BLaER1 treated with 17β-estradiol and CSF1 and Interleukin-3, amounts not matched to agents 10 nM and 100 nM (cell line): ENCODE results near the gene GRHL1.
A peak's percentile ranks its signal among the peaks of the same experiment; 100 is the strongest.

ENCODE experiments used
- H3K27ac ChIP-seq, 11 experiments: shearing (Covaris generic); formaldehyde crosslinking; 2 replicates each; pipeline ENCODE4 v1.8.1; 2022
- H3K27me3 ChIP-seq, 11 experiments: shearing (Covaris generic); formaldehyde crosslinking; 2 replicates each; pipeline ENCODE4 v1.8.1; 2022
- H3K36me3 ChIP-seq, 11 experiments: shearing (Covaris generic); formaldehyde crosslinking; 2 replicates each; pipeline ENCODE4 v1.8.1; 2022
- H3K4me1 ChIP-seq, 10 experiments: shearing (Covaris generic); formaldehyde crosslinking; 2 replicates each; pipeline ENCODE4 v1.8.1; 2022
- H3K4me2 ChIP-seq, 11 experiments: shearing (Covaris generic); formaldehyde crosslinking; 2 replicates each; pipeline ENCODE4 v1.8.1; 2022
- H3K4me3 ChIP-seq, 10 experiments: shearing (Covaris generic); formaldehyde crosslinking; 2 replicates each; pipeline ENCODE4 v1.8.1; 2022
- H3K9ac ChIP-seq, 11 experiments: shearing (Covaris generic); formaldehyde crosslinking; 2 replicates each; pipeline ENCODE4 v1.8.1; 2022
- H3K9me3 ChIP-seq, 11 experiments: shearing (Covaris generic); formaldehyde crosslinking; replicated peaks in 1 of 11; 2 replicates each; pipeline ENCODE4 v1.8.1; 2022
- H4K20me1 ChIP-seq, 11 experiments: shearing (Covaris generic); formaldehyde crosslinking; 2 replicates each; pipeline ENCODE4 v1.8.1; 2022
- Cebpa-rat ChIP-seq, 11 experiments: shearing (Covaris generic); IDR thresholded peaks; 2 replicates each; pipeline ENCODE4 v1.8.1; 2022

The GRHL1 gene

GRCh38 chr2:9973690-9974089 is 22.2 kb downstream of the GRHL1 start:
- no peak overlapping the region for H3K27ac ChIP-seq
- H3K36me3 ChIP-seq = no peaks in the 10 kb centered on the region
- H3K9me3 ChIP-seq = peaks cover 5 to 16% (median 15%) of the 10 kb centered on the region in 11 experiments; a peak in 20 of 22 replicates
- no peaks in the 10 kb centered on the region for H3K27me3 ChIP-seq
- H3K4me1 ChIP-seq = peaks cover 0 to 48% (median 12%) of the 10 kb centered on the region in 10 experiments; a peak in 11 of 20 replicates
- H3K9ac ChIP-seq = no peak overlapping the region
- H3K4me2 ChIP-seq = peak overlapping the region in 3 of 11 experiments; percentile 69 to 76 (median 73); a peak in 4 of 22 replicates
- 0 out of 22 replicates have a peak, but pooled peaks cover 0 to 3% (median 0%) of the 10 kb centered on the region in 11 experiments for H4K20me1 ChIP-seq
- no peak for TF ChIP-seq Cebpa-rat (IDR thresholded peaks at IDR 0.05)
- no peak overlapping the region for H3K4me3 ChIP-seq

DNA sequence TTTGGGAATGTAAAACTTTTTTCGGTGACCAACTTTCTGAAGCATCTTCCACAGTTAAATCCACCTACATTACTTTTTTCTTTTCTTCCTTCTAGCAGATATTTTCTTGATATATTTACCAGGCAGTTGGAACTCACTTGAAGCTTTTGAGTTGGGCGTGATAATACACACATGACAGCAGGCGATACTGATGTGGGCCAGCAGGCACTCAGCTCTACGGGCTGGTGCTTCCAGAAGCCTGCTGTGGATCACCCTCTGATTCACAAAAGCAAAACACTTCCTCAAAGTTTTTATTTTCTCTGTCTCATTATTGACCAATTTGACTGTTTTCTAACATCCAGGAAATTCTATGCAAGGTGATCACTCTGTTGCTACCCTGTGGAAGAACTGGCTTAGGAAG is 22.9 kb downstream of the GRHL1 start:
- Histone ChIP-seq H3K36me3 (no peaks in the 10 kb centered on the region), H4K20me1 (0 out of 22 replicates have a peak, but pooled peaks cover 0 to 3% (median 0%) of the 10 kb centered on the region in 11 experiments), H3K4me1 (peaks cover 0 to 48% (median 12%) of the 10 kb centered on the region in 10 experiments; a peak in 11 of 20 replicates), H3K4me2 (peak overlapping the region in 3 of 11 experiments; percentile 69 to 76 (median 73); a peak in 4 of 22 replicates), H3K27me3 (no peaks in the 10 kb centered on the region), H3K27ac (no peak overlapping the region), H3K9me3 (peaks cover 5 to 18% (median 16%) of the 10 kb centered on the region in 11 experiments; a peak in 20 of 22 replicates), H3K4me3 (no peak overlapping the region), H3K9ac (no peak overlapping the region)
- TF ChIP-seq Cebpa-rat (IDR thresholded peaks at IDR 0.05) = no peak

DNA sequence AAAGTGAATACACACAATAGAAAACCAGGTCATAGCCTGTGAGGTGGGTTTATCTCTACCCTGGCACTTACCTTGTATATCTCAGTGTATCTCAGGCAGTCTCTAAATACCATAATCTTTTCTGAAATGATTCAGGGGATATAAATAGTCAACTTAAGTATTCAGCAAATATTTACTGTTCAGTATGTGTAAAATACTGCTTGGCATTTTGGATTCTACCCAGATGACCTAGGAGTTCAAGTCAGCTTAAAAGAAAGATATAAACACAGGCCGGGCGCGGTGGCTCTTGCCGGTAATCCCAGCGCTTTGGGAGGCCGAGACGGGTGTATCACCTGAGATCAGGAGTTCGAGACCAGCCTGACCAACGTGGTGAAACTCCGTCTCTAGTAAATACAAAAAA is 23.8 kb downstream of the GRHL1 start:
- Histone ChIP-seq H3K4me2 (peak overlapping the region in 2 of 11 experiments; percentile 67 to 69; a peak in 4 of 22 replicates), H3K27ac (no peak overlapping the region), H3K9me3 (peaks cover 5 to 18% (median 16%) of the 10 kb centered on the region in 11 experiments; a peak in 20 of 22 replicates), H3K9ac (no peak overlapping the region), H4K20me1 (0 out of 22 replicates have a peak, but pooled peaks cover 0 to 3% (median 0%) of the 10 kb centered on the region in 11 experiments), H3K4me3 (no peak overlapping the region), H3K4me1 (peaks cover 0 to 48% (median 12%) of the 10 kb centered on the region in 10 experiments; a peak in 11 of 20 replicates), H3K36me3 (no peaks in the 10 kb centered on the region), H3K27me3 (no peaks in the 10 kb centered on the region)
- TF ChIP-seq Cebpa-rat (IDR thresholded peaks at IDR 0.05) = no peak

- H4K20me1 ChIP-seq = 0 out of 22 replicates have a peak, but pooled peaks cover 0 to 3% (median 0%) of the 10 kb centered on the region in 11 experiments
- no peak overlapping the region for H3K9ac ChIP-seq
- no peaks in the 10 kb centered on the region for H3K27me3 ChIP-seq
- TF ChIP-seq Cebpa-rat (IDR thresholded peaks at IDR 0.05) = no peak
- H3K4me3 ChIP-seq = no peak overlapping the region
- H3K36me3 ChIP-seq = no peaks in the 10 kb centered on the region
- H3K27ac ChIP-seq = no peak overlapping the region
- peaks cover 5 to 18% (median 16%) of the 10 kb centered on the region in 11 experiments; a peak in 20 of 22 replicates for H3K9me3 ChIP-seq
- peak overlapping the region in 7 of 11 experiments; percentile 1 to 69 (median 48); a peak in 11 of 22 replicates for H3K4me2 ChIP-seq
- H3K4me1 ChIP-seq = peaks cover 0 to 48% (median 12%) of the 10 kb centered on the region in 10 experiments; a peak in 11 of 20 replicates
Measured at GRCh38 chr2:9975805-9976447, 24.4 kb downstream of the GRHL1 start.

- Histone ChIP-seq H3K4me2 (no peak overlapping the region), H3K36me3 (no peaks in the 10 kb centered on the region), H3K27ac (no peak overlapping the region), H3K9me3 (peaks cover 5 to 18% (median 16%) of the 10 kb centered on the region in 11 experiments; a peak in 20 of 22 replicates), H3K27me3 (no peaks in the 10 kb centered on the region), H3K9ac (no peak overlapping the region), H4K20me1 (0 out of 22 replicates have a peak, but pooled peaks cover 0 to 3% (median 0%) of the 10 kb centered on the region in 11 experiments), H3K4me3 (no peak overlapping the region), H3K4me1 (peaks cover 0 to 32% (median 8%) of the 10 kb centered on the region in 10 experiments; a peak in 11 of 20 replicates)
- TF ChIP-seq Cebpa-rat (IDR thresholded peaks at IDR 0.05) = no peak
Measured at GRCh38 chr2:9979977-9980376, 28.5 kb downstream of the GRHL1 start.

DNA sequence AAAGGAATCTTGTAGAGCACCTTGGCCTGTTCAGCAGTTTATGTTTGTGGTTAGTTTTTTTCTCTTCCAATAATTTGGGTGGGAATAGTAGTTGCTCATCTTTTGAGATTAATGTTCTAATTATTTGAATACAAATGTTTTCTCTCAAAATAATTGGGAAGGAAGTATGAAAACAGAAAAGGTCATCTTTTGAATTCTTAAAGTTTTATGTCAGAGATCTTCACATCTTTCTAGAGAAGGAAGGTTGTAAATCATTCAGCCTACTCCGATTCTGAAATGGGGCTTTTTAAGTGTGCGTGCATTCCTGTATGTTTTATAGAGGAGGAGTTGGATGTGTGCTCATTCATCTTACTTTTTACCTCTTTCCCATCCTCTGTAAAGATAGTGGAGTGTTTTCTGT is 29.0 kb downstream of the GRHL1 start:
- Histone ChIP-seq H3K4me1 (peaks cover 0 to 30% (median 8%) of the 10 kb centered on the region in 10 experiments; a peak in 11 of 20 replicates), H3K4me3 (no peak overlapping the region), H3K9ac (no peak overlapping the region), H3K27me3 (no peaks in the 10 kb centered on the region), H3K27ac (no peak overlapping the region), H3K9me3 (peaks cover 5 to 18% (median 16%) of the 10 kb centered on the region in 11 experiments; a peak in 20 of 22 replicates), H3K36me3 (no peaks in the 10 kb centered on the region), H4K20me1 (0 out of 22 replicates have a peak, but pooled peaks cover 0 to 3% (median 0%) of the 10 kb centered on the region in 11 experiments), H3K4me2 (no peak overlapping the region)
- TF ChIP-seq Cebpa-rat (IDR thresholded peaks at IDR 0.05) = no peak

- no peak for TF ChIP-seq Cebpa-rat (IDR thresholded peaks at IDR 0.05)
- Histone ChIP-seq H3K9me3 (peaks cover 5 to 18% (median 16%) of the 10 kb centered on the region in 11 experiments; a peak in 20 of 22 replicates), H3K4me1 (peaks cover 0 to 18% (median 0%) of the 10 kb centered on the region in 10 experiments; a peak in 8 of 20 replicates), H3K4me3 (no peak overlapping the region), H3K36me3 (no peaks in the 10 kb centered on the region), H4K20me1 (no peaks in the 10 kb centered on the region), H3K27ac (no peak overlapping the region), H3K27me3 (no peaks in the 10 kb centered on the region), H3K9ac (no peak overlapping the region), H3K4me2 (no peak overlapping the region)
Measured at GRCh38 chr2:9981655-9982054, 30.2 kb downstream of the GRHL1 start.

GRCh38 chr2:9982248-9982647 is 30.8 kb downstream of the GRHL1 start:
- TF ChIP-seq Cebpa-rat (IDR thresholded peaks at IDR 0.05) = no peak
- no peak overlapping the region for H3K9ac ChIP-seq
- H3K9me3 ChIP-seq = peaks cover 5 to 16% (median 14%) of the 10 kb centered on the region in 11 experiments; a peak in 20 of 22 replicates
- H4K20me1 ChIP-seq = no peaks in the 10 kb centered on the region
- H3K4me2 ChIP-seq = no peak overlapping the region
- H3K27me3 ChIP-seq = no peaks in the 10 kb centered on the region
- H3K4me1 ChIP-seq = peaks cover 0 to 16% (median 1%) of the 10 kb centered on the region in 10 experiments; a peak in 11 of 20 replicates
- no peaks in the 10 kb centered on the region for H3K36me3 ChIP-seq
- H3K27ac ChIP-seq = no peak overlapping the region
- no peak overlapping the region for H3K4me3 ChIP-seq

GRCh38 chr2:9982891-9983290 is 31.4 kb downstream of the GRHL1 start:
- no peaks in the 10 kb centered on the region for H4K20me1 ChIP-seq
- no peak overlapping the region for H3K27ac ChIP-seq
- H3K27me3 ChIP-seq = no peaks in the 10 kb centered on the region
- H3K9ac ChIP-seq = no peak overlapping the region
- H3K4me3 ChIP-seq = no peak overlapping the region
- no peak for TF ChIP-seq Cebpa-rat (IDR thresholded peaks at IDR 0.05)
- H3K36me3 ChIP-seq = no peaks in the 10 kb centered on the region
- peaks cover 2 to 10% (median 8%) of the 10 kb centered on the region in 11 experiments; a peak in 18 of 22 replicates for H3K9me3 ChIP-seq
- no peak overlapping the region for H3K4me2 ChIP-seq
- peaks cover 0 to 16% (median 8%) of the 10 kb centered on the region in 10 experiments; a peak in 15 of 20 replicates for H3K4me1 ChIP-seq
